ENCODE measurements around the gene TMPRSS4.

TMPRSS4 gene

DNA sequence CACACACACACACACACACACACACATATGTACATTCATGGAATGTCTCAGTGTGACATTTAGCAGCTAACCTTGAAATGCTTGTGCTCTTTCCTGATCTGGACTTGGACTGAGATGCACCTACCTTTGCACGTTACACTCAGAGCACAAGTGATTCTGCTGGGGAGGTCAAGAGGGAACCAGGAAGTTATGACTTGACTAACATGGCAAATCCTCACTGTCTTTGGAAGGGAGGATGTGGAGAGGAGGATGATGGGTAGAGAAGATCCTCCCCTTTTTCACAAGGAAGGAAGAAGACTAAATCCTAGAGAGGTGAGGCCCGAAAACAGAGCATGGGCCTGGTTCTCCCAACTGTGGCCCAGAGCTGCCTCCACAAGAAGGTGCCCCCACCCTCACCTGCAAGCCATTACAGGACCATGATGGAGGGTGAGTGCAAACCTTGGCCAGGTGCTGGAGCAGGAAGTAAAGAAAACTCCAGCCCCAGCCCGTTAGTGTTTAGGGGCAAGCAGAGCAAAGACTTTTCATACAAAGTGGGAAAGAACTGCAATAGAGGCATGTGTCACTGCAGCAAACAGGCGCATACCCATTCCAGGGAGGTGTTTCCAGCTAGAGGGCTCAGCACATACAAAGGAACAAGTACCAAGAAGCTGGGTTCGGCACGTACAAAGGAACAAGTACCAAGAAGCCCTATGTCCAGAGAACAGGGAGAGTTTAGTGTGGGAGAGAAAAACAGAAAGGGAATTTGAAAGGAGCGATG, 49.4 kb downstream of the TMPRSS4 start:
- Histone ChIP-seq H3K4me3 (no peak overlapping the region), H3K27ac (no peak overlapping the region)

- Histone ChIP-seq H3K4me3 (no peak overlapping the region), H3K27ac (no peak overlapping the region)
Observed at GRCh38 chr11:118128310-118128709, 51.4 kb downstream of the TMPRSS4 start.

DNA sequence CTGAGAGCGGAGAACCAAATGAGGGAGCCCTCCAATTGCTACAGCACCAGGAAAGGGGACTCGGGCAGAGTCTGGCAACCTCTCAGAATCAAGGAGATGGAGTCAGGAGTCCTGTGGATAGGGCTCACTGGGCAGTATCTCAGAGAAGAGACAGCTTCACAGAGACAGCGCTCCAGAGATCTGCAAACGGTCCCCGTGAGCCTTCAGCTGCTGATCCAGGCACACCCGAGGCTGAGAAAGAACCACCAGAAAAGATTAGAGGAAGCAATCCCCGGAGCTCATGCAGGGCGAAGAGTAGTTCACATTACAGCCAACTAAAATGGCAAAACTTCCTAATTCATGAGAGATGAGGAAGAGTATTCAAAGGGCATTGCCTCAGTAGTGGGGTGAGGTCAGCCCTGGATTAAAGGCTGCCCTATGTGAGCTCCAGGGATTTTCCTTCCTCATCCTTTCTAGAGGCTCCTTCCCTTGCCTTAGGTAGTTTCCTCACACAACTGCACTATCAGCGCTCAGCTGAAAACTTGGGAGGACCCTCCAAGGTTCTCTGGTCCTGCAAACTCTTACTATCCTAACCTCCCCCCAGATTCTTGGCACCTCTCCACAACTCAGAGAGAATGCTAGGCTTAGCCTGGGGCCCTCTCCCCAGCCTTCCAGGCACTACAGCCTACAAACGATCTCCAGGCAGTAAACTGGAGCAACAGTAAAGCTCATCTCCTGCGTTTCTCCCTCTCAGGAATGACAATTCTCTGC, 52.0 kb downstream of the TMPRSS4 start:
- no peak overlapping the region for H3K27ac ChIP-seq
- H3K4me3 ChIP-seq, result no peak overlapping the region

- Histone ChIP-seq H3K4me3 (no peak overlapping the region), H3K27ac (no peak overlapping the region)
Observed at GRCh38 chr11:118129471-118130172, 52.7 kb downstream of the TMPRSS4 start.

- H3K27ac ChIP-seq, result no peak overlapping the region
- H3K4me3 ChIP-seq, result no peak overlapping the region
Observed at GRCh38 chr11:118132385-118133151, 55.7 kb downstream of the TMPRSS4 start.

DNA sequence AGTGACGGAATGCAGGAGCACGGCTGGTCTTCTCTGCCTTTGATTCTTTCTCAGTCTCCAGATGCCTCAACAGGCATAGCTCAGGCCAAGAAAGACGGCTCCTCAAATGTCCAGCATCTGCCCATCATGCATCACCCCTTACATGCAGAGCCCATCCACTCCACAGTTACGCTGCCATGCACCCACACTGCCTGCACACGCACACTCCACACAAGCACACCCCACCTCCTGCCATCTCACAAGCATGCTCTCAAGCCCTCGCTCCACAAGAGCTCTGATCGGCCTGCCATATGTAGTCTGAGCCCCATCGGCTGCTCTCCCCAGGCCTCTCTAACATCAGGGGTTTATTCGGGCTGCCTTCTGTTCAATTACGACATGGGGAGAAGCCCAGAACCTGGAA, 56.9 kb downstream of the TMPRSS4 start:
- Histone ChIP-seq H3K4me3 (no peak overlapping the region), H3K27ac (no peak overlapping the region)

DNA sequence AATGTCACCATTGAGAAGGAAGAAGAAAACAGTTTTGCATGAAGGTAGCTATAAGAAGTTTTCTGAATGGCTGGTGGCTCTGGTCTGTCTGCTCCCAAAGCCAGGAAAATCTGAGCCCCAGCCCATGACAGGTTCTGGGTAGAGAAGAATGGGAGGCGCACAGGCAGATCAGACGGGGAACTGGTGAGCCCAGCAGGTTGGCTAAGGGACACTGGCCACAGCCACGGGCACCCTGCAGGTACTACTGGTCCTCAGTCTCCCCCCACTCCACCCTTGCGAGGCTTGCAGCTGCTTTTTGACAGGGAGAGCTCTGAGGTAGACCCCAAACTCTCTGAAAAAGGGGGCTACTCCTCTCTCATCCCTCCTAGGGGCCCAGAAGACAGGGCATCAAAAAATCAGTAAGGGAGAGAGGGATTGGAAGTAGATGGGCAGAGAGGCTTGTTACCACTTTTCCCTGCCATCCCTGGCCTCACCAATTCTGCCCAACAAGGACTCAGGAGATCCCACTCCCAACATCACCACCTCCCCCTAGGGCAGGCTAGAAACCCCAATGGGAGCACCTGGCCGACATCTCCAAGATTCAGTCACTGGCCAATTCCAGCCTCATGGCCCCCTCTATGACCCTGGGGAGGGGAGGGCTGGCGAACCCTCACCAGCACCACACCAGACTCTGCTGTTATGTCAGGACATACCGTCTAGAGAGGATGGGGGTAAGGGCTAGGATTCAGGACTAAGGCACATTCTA, 58.3 kb downstream of the TMPRSS4 start:
- no peak overlapping the region for H3K4me3 ChIP-seq
- no peak overlapping the region for H3K27ac ChIP-seq

GRCh38 chr11:118135796-118136165, 58.9 kb downstream of the TMPRSS4 start:
- H3K27ac ChIP-seq, result no peak overlapping the region

DNA sequence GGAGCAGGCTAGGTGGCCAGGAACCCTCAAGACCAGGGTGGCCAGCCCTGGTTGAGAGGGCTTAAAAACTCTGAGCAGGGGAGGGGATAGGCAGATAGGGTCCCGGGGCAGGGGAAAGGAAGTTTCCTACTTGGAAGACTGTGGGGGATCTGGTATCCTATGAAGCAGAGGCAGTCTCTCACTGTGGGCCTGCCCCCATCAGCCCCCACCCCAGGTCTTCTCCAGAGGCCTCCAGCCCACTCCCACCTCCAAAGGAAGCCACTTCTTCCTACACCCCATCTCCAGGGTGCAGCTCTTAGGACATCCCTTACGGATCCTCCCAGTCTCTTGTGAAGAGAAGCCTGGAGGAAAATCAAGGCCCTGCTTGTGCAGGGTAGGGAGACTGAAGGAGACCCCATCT, 59.5 kb downstream of the TMPRSS4 start:
- H3K4me3 ChIP-seq, result no peak overlapping the region
- H3K27ac ChIP-seq, result no peak overlapping the region

More at GRCh38 chr11:118135796-118136165, 58.9 kb downstream of the TMPRSS4 start:
- no peak overlapping the region for H3K4me3 ChIP-seq

DNA sequence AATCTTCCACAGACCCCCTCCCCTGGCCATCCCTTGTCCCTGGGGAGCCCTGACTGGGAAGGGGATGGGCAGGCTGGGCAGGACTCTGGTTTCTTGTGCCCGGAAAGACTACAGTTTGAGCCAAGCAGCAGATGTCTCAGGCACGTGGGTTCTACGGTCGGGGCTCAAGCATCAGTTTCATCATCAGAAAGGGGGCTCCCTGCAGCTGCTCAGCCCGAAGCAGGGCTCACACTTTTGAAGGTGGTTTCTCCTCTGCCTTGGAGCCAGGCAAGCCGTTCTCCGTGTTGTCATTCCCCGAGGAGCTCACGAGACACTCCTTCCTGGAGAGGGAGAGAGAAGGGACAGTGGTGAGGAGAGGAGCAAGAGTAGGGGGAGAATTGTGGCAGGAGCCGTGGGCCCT, 59.9 kb downstream of the TMPRSS4 start:
- Histone ChIP-seq H3K4me3 (no peak overlapping the region), H3K27ac (no peak overlapping the region)

DNA sequence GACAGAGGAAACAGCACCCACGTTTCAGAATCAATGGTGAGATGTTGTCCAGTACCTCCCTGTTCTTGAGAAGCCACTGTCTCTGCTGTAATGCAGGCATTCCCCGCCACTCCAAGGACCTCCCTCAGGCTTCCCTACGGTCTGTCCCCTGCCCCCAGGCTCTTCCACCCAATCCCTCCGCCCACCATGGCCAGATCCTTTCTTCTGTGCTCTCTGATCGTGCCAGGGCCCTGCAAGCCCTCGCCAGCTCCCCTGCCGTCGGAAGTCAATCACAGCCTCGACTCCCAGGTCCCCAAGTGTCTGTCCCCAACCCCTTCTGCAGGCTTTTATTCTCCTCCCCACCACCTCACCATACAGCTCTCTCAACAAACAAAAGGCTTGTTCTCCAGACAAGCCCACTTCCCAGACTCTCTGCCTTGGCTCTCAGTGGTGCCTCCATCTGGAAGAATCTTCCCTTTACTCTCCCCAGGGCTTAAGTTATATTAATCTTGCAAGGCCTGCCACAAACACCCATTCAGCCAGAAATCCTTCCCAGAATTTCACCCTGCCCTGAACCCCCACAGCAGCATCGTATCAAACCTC, 62.1 kb downstream of the TMPRSS4 start:
- no peak overlapping the region for H3K4me3 ChIP-seq
- H3K27ac ChIP-seq, result no peak overlapping the region

DNA sequence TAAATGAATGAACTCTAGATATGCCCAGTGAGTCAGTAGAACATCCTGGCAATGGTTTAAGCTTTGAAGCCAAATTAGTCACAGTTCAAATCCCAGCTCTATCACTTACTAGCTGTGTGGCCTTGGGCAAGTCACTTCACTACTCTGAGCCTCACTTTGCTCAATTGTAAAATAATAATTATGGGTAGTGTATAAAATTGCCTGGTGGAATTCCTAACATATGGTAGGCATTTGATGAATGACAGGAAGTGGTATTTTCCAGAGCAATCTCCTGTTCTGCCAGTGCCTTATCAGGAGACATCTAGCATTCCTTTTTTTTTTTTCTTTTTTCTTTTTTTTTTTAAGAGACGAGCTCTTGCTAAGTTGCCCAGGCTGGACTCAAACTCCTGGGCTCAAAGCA, 62.7 kb downstream of the TMPRSS4 start:
- Histone ChIP-seq H3K27ac (no peak overlapping the region), H3K4me3 (no peak overlapping the region)

- Histone ChIP-seq H3K4me3 (no peak overlapping the region), H3K27ac (no peak overlapping the region)
Observed at GRCh38 chr11:118142081-118142480, 65.2 kb downstream of the TMPRSS4 start.

DNA sequence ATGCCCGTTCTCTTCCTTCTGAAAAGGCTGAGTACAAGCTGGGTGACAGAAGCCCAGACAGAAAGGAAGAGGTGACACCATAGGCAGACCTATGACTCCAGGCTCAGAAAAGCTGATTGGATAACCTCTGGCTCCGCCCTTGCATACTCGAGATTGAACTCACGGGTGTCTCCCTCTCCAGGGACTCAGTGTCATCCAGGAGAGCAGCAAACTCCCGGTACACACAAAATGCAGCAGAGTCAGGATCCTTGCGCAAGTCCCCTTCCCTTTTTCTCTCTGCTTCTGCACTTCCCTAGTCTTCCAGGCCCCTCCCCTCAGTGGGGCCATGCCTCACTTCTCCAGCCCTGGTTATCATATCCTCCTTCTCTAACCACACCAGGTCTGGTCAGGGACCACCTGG, 65.9 kb downstream of the TMPRSS4 start:
- H3K27ac ChIP-seq, result no peak overlapping the region
- H3K4me3 ChIP-seq, result no peak overlapping the region

DNA sequence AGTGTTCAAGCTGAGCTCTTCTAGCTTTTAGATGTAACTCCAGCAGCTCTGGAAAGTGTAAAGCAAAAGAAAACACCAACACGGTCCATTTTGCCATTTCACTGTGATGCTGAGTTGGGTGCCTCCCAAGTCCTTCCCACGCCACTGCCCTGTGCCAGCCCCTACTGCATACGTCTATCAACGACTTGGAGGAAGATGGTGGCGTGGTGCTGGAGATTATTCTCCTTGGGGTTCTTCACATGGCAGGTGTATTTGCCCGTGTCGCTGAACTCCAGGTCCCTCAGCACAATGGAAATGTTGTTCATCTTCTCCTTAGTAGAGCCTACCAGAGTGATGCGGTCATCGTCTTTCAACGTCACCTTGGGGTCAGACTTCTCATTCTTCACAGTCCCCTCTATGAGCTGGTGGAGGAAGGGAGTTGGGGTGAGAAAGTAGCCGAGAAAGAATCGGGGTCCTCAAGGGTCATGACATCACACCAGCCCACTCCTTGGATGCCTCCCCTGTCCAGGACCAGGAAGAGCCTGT, 66.8 kb downstream of the TMPRSS4 start:
- Histone ChIP-seq H3K27ac (no peak overlapping the region), H3K4me3 (no peak overlapping the region)

DNA sequence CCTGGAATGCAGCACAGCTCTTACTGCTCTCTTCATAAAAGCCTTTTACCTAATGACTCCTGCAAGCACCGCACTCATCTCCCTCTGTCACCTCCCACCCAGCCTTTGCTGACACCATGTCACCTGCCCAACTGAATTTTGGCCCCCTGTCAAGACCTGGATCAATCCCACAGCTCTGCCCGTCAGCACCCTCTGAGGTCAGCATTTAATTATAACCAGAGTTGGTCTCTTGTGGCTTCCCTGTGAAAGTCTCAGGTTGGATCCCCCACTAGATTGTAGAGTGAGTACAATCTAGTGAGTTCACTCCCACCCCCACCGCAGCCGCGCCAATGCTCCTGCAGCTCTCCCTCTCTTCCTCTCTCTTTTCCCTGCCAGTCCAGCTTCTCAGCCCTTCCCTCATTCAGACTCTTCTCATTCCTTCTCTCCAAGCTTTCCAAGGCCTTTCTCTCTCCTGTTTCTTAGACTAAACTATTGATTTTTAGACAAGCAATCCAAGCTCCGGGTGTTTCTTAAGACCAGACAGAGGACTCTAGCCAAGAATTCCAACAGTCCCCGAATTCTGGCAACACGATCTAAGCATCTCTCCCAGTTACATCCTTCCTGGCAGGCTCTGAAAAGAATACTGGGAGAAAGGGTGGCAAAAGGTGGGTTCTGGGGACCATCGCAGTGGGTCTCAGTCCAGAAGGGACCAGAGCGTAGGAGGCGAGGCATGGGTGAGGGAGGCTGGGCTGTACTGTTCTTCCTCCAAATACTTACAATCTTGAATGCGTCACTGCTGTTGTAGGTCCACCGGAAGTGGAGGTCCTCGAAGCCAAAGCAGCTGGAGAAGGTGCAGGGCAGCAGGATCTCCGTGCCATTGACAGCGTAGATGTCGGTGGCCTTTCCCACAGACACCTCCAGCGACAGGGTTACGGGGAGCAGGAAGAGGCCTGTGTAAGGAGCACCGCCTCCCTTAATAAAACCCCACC, 67.7 kb downstream of the TMPRSS4 start:
- Histone ChIP-seq H3K4me3 (peak overlapping the region in 1 of 7 experiments; percentile 43), H3K27ac (no peak overlapping the region)

Data from skin epidermis (tissue), 12 donors.